Non-pigmented ciliary epithelial cell (primary cell): ENCODE data around the gene NFIC.

Experiments
- DNase-seq: peaks from one replicate; pipeline ENCODE4 v3.0.0-alpha.2; 2010; ENCODE audit warnings: low read depth

Gene NFIC

DNA sequence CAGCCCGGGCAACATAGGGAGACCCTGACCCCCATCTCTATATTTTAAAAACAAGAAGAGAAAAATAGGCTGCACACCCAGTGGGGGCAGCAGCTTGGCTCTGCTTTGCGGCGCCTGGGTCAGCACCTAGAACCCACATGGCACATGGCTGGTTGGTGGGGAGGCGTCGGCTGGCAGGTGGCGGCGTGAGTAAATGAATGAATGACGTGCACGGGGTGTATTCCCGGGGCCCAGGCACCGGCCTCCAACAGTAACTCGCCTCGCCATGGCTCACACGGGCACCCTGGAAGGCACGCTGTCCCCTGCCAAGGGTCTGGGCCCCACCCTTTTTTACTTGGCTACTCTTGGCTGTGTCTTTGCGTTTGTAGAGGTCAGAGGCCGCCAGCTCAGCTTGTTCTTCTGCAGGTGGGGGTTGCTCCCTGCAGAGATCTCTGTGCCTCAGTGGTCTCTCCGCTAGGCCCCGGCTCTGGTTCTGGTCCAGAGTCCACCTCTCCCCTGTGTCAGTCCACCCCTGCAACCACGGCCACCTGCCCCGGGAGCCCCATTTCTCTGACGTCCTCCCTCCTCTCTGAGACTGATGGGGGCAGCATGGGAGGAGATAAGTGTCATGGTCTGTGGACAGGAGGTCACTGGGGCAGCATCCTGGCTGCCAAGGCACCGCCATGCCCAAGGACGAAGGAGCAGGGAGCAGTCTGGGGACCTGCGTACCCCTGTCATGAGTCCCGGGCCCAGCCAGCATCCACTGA is 145.3 kb downstream of the NFIC start:
- no peak for DNase-seq

DNA sequence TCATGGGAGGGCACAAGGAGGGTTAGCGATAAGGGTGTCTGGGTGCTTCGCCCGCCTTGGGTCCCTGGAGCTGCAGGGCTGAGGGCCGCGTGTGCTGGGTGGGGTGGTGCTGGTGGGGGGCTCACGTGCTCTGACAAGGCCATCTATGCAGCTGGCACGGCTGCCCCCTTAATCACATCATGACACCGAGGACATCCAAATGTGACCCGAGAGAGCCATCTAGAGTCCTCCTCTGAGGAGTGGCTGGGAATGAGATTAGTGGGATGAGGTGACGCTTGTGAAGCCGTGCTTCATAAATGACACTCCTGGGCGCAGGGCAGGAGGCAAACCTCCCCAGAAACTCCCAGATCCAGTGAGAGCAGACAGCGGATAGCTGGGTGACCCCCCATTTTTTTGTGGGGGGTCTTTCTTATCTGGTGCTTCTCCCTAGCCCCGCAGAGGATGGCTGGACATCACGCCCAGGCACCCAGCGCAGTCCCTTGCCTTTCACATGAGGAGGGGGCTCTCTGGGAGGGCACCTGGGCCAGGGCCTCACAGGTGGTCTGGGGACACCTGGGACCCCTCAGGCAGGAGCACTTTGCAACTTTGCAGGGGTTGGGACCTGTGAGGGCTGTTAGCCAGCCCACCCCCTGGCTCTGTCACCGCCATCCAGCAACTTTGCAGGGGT is 146.3 kb downstream of the NFIC start:
- DNase-seq: no peak

DNA sequence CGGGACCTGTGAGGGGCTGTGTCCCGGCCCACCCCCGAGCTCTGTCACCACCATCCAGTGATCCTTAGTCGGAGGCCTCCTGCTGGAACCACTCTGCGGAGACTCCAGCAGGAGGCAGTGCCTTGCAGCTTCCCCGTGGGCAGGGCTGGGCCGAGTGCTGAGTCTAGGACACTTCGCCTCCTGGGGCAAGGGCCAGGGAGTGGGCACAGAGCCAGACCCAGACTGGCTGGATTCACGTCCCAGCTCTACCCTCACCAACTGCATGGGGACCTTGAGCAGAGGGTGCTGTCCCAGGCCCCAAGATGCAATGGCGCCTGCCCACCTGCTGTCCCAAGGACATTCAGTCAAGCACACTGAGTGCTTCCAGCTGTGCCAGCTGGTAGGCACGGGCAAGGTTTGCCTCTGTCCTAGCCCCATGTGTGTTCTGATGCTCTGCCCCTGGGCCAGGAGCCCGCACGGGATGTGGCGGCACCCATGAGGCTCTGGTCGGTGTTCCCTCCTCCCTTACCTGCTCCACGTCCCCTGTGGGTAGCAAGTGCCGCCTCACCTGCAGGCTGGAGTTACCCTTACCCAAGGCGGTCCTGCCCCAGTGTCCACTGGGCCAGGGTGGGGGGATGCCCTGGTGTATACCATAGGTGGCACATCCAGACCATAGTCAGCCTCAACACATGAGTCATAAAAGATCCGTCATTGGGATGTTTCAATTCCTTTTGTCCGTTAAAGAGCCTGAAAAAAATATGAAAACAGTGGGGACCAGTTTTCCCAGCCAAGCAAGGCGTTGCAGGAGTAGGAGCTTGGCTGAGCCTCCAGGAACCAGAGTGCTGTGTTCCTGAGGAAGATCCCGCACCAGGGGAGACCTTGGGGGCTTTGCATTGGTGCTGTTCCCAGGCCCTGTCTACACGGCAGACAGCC is 147.1 kb downstream of the NFIC start:
- DNase-seq: no peak

DNA sequence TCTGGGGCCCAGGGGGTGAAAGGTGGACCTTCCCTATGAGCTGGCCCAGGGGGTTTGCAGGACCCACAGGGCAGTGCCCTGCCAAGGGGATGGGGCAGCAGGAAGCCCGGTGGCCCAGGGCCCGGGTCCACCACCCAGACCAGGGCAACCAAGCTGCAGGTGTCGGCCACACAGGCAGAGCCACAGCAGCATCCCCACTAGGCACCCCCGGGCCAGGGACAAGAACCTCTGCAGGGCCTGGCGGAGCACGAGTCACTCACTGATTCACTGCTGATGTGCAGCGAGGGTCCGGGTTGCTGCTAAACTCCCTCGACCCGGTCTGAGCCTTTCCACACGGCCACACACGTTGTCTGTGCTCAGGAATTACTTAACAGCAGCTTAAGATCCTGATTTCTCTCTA is 148.5 kb downstream of the NFIC start:
- DNase-seq: no peak

DNA sequence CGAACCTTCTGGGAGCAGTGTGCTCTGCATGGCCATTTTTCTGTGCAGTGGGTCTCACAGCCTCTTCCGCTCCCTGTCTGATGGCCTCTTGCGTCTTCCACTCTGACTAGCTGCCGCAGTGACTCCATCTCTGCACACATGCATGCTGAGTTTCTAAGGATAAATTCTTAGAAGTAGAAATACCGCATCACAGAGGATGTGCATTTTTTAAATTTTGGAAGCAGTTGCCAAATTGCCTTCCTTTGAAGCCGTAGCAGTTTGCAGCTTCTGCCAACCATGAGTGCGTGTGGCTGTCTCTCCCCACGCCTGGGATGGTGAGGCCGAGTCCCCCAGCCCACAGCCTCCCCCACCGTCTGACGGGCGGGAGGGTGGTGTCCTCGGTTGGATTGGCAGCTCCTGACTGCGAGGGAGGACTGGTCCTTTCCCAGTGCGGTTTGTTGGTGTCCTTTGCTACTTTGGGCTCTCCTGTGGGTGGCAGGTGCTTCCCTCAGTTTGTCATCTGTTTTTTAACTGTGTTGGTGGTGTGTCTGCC is 149.6 kb downstream of the NFIC start:
- no peak for DNase-seq

DNA sequence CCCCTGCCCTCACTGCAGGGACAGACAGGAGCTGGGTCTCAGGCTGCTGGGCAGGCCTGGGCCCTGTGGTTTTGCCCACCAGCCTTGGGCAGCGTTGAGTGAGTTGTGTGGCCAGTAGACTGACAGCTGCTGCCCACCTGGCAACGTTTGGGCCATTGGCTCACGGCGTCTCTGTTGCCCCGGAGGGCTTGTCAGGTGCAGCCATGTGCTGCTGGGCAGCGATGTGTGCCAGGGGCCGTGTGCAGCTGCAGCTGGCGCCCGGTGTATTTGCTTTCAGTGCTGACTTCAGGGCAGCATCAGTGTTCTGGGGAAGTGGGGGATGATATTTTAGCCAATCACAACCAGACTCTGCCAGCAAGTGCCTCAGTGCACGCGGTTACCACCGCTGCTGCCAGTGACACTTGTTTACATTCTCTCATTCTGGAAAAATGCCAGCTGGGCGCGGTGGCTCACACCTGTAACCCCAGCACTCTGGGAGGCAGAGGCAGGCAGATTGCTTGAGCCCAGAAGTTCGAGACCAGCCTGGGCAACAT is 150.4 kb downstream of the NFIC start:
- no peak for DNase-seq

DNA sequence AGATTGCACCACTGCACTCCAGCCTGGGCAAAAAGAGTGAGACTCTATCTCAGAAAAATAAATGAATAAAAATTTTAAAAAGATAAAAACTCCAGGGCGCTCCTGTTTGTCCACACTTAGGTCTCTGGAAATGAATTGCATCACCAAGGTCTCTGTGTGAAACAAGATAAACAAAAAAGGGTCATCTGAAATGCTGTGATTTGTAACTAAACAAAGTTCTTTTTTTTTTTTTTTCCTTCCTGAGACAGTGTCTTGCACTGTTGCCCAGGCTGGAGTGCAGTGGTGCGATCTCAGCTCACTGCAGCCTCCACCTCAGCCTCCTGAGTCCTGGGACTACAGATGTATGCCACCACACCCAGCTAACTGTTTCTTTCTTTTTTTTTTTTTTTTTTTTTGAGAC is 151.3 kb downstream of the NFIC start:
- DNase-seq: no peak

DNA sequence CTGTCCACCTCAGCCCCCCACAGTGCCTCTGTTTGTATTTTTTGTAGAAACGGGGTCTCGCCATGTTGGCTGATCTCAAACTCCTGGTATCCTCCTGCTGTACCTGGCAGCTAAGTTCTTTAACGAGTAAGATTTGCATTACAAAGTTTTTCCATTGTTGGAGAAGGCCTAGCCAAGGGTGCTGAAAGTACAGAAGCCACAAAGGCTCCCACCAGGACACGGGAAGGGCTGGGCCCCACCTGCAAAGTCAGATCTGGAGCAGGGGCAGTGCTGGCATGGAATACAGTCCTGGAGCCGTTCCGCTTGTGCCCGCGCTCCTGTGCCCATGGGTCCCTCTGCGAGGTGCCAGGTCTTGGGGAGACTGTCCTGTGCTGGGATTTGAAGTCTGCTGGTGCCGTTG is 151.9 kb downstream of the NFIC start:
- no peak for DNase-seq

DNA sequence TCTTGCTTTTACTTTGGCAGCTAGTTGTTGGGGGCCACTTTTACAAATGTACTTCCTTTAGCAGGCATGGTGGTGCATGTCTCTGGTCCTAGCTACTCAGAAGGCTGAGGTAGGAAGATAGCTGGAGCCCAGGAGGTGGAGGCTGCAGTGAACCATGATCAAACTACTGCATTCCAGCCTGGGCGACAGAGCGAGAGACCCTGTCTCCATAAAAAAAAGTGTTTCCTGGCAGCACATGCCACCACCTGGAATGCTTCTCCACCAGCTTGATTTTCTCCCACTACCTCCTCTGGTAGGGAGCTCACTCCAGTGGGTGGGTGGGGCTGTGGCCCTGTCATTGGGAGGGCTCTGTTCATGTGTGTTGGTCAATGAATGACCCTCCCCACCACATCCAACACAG is 152.3 kb downstream of the NFIC start:
- DNase-seq: no peak
